H54 (cell line): ENCODE results near the gene ZKSCAN3.

Experiments used
- DNase-seq: peaks from one replicate; pipeline ENCODE4 v3.0.0; 2011; ENCODE audit warnings: low spot score, mixed read lengths; ENCODE audit not compliant: insufficient read length
- FAIRE-seq: peaks from 3 replicates; lab custom pipeline; 2011; peaks lifted over from hg19 to GRCh38; lab: Jason Lieb, UNC
- POLR2A ChIP-seq: IDR thresholded peaks from 2 replicates; pipeline ENCODE4 v1.6.1; 2011; ENCODE audit warnings: low read depth, mild to moderate bottlenecking, low read length

The ZKSCAN3 gene

DNA sequence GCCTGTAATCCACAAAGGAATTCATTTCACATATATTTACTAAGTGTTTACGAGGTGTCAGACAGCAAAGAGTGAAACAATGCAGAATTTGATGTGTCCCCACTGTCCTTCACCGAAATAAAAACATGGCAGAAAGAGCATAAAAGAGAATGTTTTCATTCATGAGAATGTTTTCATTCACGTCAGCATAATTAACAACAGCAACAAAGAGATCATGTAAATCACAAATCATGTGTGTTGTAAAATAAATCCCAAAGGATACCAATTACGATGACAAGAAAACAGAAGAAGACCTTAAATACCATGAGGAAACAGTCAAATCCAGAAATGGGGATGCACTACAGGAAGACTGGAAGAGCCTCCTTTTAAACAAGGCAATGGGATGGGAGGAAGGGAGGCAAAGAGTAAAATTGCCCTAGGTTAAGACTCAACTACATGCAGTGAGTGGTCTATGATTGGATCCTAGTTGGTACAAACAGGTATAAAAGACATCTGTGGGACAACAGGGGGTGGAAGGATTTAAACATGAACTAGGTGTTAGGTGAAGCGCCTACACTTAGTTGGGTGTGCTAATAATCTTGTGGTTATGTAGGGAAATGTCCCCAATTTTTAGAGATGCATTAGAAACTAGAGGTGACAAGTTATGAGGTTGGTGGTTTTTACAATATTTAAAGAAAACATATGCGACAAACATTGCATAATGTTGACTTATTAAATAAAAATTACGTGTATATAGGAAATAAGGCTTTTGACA lies 15.3 kb upstream of the ZKSCAN3 start:
- DNase-seq (no peak), FAIRE-seq (no peak)
- TF ChIP-seq POLR2A: no peak

GRCh38 chr6:28335040-28335563 lies 14.6 kb upstream of the ZKSCAN3 start:
- no peak for TF ChIP-seq POLR2A
- DNase-seq (no peak), FAIRE-seq (no peak)

DNA sequence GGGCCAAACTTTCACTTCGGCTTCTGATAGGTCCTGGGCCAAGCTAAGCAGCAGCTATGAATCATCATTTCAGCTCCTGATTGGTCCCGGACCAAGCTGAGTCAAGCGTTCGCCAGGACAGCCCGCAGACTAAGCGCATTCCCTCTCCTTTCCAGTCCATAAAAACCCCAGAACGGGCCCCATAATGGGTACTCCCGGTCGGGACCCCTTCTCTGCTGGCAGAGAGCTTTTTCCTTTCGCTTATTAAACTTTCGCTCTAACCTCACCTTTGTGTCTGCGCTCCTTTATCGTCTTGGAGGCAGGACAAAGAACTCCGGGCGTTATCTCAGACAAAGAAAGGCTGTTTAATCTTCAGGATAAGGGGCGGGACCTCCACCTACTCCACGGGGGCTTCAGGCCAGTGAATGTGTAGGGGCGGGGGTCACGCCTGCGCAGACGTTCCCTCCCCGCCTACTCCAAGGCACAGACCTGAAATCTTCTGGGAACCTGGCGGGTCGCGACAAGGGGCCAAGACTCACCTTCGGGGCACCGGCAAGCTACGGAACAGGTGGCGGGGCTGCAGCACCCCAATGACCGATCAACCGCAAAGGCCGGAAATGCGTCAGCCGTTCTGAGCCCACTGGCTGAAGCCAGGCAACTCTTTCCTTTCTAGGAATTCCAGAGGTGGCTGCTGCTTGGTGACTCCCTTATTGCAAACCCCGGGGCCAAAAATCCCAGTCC lies 14.0 kb upstream of the ZKSCAN3 start, which contains the start of gene ZSCAN31:
ZSCAN31 (minus strand) TSS at position 585 of the 720 bp plus-strand sequence. CDS start 6,465 bp downstream, outside the sequence.
- DNase-seq (peak; percentile 71), FAIRE-seq (peak; percentile 99)
- peak; percentile 28 for TF ChIP-seq POLR2A

GRCh38 chr6:28336284-28337120 lies 13.2 kb upstream of the ZKSCAN3 start:
- no peak for TF ChIP-seq POLR2A
- DNase-seq (no peak), FAIRE-seq (peak; percentile 72)

DNA sequence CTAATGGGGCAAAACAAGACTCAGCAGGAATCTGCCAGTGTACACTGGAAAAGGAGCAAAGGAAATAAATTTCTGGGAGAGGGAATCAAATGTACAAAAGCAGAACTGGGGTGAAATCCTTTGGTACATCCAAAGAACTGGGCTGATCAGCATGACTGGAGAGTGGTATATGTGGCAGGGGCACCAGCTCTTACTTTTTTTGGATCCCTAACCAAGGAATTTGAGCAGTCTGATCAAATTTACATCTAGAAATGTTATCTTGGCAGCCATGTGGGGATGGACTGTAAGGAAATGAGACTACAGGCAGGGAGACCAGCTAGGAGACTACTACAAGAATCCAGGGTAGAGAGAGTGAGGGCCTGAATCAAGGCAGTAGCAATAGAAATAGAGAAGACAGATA lies 12.6 kb upstream of the ZKSCAN3 start:
- no peak for TF ChIP-seq POLR2A
- no peak for DNase-seq
- no peak for FAIRE-seq

DNA sequence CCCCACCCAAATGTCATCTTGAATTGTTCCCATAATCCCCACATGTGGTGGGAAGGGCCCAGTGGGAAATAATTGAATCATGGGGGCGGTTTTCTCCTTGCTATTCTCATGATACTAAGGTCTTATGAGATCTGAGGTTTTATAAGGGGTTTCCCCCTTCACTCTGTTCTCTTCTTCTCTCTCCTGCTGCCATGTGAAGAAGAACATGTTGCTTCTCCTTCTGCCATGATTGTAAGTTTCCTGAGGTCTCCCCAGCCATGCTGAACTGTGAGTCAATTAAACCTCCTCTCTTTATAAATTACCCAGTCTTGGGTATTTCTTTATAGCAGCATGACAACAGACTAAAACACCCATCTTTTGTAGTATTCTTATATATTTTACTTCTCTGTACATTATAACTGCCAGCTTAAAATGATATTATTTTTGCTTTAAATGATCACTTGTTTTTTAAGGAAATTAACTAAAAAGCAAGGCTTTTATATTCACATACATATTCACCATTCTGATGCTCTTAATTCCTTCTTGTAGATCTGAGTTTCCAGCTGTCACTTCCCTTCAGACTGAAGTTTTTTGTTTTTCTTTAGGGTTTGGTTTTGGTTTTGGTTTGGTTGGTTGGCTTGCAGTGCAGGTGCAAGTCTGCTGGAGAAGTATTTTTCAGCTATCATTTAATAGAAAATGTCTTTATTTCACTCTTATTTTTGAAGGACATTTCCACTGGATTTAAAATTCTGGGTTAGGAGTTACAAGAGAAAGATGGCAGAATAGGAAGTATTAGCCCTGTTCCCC lies 9.2 kb upstream of the ZKSCAN3 start:
- DNase-seq: no peak
- no peak for FAIRE-seq

GRCh38 chr6:28343898-28344677 lies 5.7 kb upstream of the ZKSCAN3 start:
- DNase-seq: no peak
- no peak for FAIRE-seq
- TF ChIP-seq POLR2A: no peak

More for the DNA sequence above, 9.2 kb upstream of the ZKSCAN3 start:
- TF ChIP-seq POLR2A: no peak

DNA sequence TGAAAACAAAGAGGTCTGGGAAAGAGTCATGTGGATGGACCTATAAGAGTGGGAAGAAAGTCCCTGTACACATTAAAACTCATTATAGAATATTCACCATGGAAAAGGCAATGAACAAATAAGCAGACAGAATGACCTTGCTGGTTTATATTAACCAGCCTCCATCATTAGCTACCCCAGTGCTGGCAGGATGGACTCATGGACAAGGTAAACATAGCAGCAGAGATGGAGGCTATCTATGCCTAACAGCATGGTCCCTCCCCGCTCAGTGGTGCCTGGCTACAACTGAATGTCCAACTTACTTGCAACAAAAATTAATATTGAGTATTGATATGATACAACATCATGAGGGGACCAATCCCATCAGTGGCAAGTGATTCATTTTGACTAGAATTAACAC lies 4.5 kb upstream of the ZKSCAN3 start:
- DNase-seq: no peak
- no peak for TF ChIP-seq POLR2A
- FAIRE-seq: no peak

GRCh38 chr6:28347119-28347518 lies 2.6 kb upstream of the ZKSCAN3 start:
- no peak for TF ChIP-seq POLR2A
- no peak for DNase-seq
- no peak for FAIRE-seq

DNA sequence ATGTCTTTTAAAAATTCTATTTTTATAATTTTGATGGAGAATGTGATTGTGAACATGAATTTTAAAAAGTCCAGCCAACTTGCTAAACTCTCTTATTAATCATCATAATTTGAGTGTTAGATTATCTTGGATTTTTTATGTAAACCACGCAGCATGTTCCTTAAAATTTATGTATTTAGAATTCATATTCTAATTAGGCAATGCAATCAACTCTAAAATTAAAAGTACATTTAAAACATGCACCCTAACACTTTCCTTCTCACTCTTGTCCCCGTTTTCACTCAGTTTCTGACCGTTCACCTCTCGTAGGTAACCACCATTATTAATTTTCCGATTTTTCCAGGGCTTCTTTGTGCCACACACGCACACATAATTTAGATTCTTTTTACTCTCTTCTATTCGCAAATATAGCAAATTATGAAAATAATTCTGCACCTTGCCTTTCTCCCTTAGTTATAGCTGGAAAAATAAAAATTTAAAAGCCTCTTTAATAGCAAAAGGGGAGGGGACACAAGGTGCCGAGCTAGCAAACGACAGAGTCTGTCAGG lies 329 bp upstream of the ZKSCAN3 start:
- no peak for TF ChIP-seq POLR2A
- FAIRE-seq (no peak), DNase-seq (no peak)

GRCh38 chr6:28351087-28351486 lies 1.3 kb downstream of the ZKSCAN3 start:
- TF ChIP-seq POLR2A: no peak
- DNase-seq (no peak), FAIRE-seq (no peak)

GRCh38 chr6:28351493-28351925 lies 1.8 kb downstream of the ZKSCAN3 start:
- no peak for TF ChIP-seq POLR2A
- FAIRE-seq: no peak
- no peak for DNase-seq
